GM12892 (cell line): Measurements from ENCODE around the gene LSAMP.

Experiments
- DNase-seq: peaks from one replicate; pipeline ENCODE4 v3.0.0; 2011; ENCODE audit not compliant: insufficient read length
- FAIRE-seq: peaks from 2 replicates; lab custom pipeline; 2011; peaks lifted over from hg19 to GRCh38; lab: Jason Lieb, UNC
- POLR2A ChIP-seq: IDR thresholded peaks from 2 replicates; pipeline ENCODE4 v1.6.1; 2011; ENCODE audit warnings: low read depth, low read length, control low read depth
- POLR2AphosphoS5 ChIP-seq: IDR thresholded peaks from 2 replicates; pipeline ENCODE4 v1.6.1; 2011; ENCODE audit warnings: low read depth, low read length, control low read depth
- TAF1 ChIP-seq: IDR thresholded peaks from 2 replicates; pipeline ENCODE4 v1.6.1; 2011; ENCODE audit warnings: low read depth, mild to moderate bottlenecking, control low read depth, low read length, borderline replicate concordance

LSAMP gene

DNA sequence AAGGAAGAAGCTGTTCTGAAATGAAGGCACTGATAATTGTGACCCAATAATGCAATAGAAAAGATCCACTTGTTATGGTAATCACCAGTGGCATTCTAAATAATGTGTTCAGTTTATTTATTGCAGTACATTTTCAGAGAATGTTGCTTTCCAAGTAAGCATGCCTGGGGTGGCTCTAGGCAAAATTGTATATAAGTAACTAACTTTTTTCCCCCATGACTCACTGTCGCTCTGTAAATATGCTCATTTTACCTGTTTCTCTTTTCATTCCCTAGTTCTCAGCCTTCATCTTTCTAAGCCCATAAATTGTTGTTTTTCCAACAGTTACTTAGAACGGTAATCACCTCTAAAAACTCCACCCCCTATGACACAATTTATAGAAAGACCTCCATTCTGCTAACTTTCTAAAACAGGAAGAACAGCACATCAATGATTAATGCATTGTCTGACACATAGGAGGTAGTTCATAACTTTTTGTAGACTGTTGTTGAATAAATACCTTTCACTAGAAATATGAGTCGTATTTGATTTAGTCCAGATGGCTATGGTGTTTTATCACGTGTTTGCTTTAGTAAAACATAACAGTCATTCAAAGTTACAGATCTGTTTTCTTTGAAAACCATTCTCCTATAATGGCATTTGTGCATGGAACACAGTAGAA is 143.1 kb downstream of the LSAMP start:
- FAIRE-seq (no peak), DNase-seq (no peak)
- TF ChIP-seq POLR2A: no peak
- TF ChIP-seq POLR2AphosphoS5: no peak
- TF ChIP-seq TAF1: no peak

- no peak for TF ChIP-seq TAF1
- TF ChIP-seq POLR2AphosphoS5: no peak
- TF ChIP-seq POLR2A: no peak
- FAIRE-seq (no peak), DNase-seq (no peak)
These were observed 143.9 kb downstream of the LSAMP start for GRCh38 chr3:116301422-116301821.

DNA sequence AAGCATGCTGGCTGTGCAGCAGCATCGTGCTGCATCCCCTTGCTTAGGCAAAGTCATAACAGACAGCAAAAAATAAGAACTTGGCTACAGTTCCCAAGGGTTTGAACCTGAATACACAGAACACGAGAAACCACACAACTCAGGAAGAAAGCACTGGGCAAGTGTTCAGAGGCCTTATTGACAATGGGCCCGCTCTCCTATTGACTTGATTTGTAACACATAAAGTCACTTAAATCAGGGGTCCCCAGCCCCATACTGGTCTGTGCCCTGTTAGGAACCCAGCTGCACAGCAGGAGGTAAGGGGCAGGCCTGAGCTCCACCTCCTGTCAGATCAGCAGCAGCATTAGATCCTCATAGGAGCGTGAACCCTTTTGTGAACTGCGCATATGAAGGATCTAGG is 145.1 kb downstream of the LSAMP start:
- FAIRE-seq (no peak), DNase-seq (no peak)
- no peak for TF ChIP-seq POLR2A
- TF ChIP-seq POLR2AphosphoS5: no peak
- no peak for TF ChIP-seq TAF1

DNA sequence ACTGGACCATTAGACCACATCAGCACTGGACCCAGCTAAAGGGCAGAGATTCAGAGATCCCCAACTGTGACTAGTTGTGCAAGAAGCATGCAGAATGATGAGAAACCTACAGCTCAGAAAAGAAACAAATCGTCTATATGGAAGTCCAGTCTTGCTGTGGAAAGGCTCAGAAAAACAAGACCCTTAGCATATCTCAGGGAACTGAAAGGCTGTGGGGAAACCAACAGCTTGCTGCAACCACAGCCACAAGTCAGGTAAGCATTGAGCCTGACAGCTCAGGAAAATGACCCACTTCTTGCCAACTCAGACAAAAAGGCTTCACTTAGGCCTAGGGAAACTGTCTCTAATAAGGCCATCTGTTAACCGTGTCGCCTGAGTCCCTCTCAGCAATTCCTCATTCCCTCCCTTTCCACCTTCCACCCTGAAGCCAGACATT is 145.6 kb downstream of the LSAMP start:
- FAIRE-seq (no peak), DNase-seq (no peak)

GRCh38 chr3:116298151-116298550 is 147.1 kb downstream of the LSAMP start:
- TF ChIP-seq POLR2AphosphoS5 (no peak), TAF1 (no peak), POLR2A (no peak)
- no peak for DNase-seq
- FAIRE-seq: no peak

More for the DNA sequence above, 145.6 kb downstream of the LSAMP start:
- TF ChIP-seq TAF1: no peak
- TF ChIP-seq POLR2A: no peak
- no peak for TF ChIP-seq POLR2AphosphoS5

DNA sequence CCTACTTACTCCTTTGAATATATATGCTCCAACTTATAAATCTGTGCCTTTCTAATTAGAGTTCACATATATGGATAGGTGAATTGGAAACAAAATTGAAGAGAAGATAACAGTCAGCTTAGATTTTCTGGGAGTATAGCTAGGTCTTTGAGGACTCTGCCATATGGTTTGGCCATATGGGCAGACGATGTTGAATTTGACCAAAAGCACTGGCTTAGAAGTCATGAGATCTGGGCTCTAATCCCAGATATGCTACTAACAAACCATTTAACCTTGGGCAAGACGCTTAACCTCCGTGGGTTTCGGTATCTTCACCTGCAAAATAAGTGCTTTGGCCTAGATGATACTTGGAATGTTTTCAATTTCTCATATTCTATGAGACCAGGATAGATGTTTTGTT is 154.1 kb downstream of the LSAMP start:
- FAIRE-seq: no peak
- DNase-seq: no peak
- TF ChIP-seq POLR2AphosphoS5 (no peak), TAF1 (no peak), POLR2A (no peak)

- FAIRE-seq (no peak), DNase-seq (no peak)
- TF ChIP-seq TAF1: no peak
- no peak for TF ChIP-seq POLR2AphosphoS5
- no peak for TF ChIP-seq POLR2A
These were observed 156.8 kb downstream of the LSAMP start for GRCh38 chr3:116288485-116288884.

- TF ChIP-seq POLR2AphosphoS5: no peak
- TF ChIP-seq TAF1: no peak
- TF ChIP-seq POLR2A: no peak
- FAIRE-seq: no peak
- no peak for DNase-seq
These were observed 159.4 kb downstream of the LSAMP start for GRCh38 chr3:116285781-116286421.

DNA sequence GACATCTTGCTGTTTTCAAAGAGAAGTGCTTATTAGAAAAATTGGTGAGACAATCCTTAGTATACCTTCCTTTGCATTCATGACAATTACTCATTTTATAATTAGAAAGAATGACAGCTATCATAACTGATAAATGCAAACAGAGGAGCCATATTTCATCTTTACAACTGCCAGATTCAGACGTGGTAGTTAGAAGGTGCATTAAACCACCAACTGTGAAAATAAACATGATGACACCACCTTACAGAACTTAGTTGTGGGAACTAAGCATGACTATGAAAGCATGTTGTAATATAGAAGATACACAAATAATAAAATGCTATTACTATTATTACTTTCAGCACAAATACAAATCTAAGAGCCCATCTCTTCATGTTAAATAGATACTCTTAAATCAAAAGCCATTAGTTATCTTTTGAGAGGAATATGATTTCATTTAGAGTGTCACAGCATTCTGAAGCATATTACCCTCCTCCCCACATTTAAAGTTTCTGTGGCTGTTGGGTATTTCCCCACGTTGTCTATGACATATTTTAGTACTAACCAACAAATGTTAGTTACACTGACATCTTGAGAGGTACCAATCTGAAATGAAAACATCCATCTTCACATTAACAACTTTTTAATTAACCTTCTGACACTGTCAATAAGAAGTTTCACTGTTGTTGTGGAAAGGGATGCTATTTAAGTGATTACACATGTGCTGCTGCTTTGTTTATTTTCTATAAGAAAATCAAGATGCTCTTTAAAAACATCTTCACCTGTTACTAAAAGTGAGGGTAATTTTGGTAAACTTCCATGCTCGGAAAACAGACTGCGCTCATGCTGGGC is 163.8 kb downstream of the LSAMP start:
- FAIRE-seq (no peak), DNase-seq (no peak)
- TF ChIP-seq POLR2AphosphoS5 (no peak), POLR2A (no peak), TAF1 (no peak)

DNA sequence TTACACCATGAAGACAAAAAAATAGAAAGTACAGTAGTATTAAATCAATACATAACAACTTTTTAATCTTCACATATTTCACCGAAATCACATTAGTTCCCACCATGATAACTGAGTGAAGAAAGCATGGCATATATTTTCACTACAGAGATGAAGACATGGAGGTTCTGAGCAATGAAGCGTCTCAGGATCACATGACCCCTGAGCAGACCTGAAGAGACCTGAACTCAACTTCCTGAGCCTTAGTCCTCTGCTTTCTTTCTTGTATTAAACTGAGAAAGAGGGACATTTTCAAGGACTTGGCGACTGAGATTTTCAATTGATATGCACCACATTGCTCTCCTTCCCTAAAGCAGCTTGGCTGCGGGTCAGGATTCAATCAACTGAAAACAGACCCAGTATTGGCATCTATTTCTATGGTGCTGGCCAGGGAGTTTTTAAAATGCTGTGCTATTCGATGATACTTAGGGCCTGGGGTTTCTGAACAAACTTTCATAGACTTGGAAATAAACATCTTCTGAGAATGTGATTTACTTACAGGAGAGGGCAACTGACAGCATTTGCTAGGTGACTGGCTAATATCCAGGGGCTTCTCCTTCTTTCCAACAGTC is 165.1 kb downstream of the LSAMP start:
- TF ChIP-seq POLR2AphosphoS5 (no peak), POLR2A (no peak), TAF1 (no peak)
- FAIRE-seq: peak; percentile 30
- DNase-seq: no peak

DNA sequence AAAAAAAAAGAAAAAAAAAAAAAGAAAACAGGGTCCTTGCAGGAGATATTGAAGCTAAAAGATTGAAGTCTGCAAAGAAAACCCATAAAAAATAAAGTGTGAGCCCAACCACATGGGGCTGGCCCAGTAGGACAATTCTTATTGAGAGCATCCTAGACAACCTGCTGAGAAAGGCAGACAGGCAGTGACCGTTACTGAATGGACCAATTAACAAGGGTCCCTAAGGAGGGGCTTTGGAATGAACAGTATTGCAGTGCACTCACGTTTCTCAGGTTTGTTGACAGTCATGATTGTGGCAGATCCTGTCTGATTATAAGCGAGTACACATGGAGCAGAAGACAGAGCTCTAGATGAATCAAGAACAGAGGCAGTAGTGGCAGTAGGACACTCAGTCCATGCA is 168.6 kb downstream of the LSAMP start:
- DNase-seq (no peak), FAIRE-seq (no peak)
- no peak for TF ChIP-seq POLR2AphosphoS5
- no peak for TF ChIP-seq TAF1
- no peak for TF ChIP-seq POLR2A
